ENCODE measurements around the gene SLC25A11. TPM values are rescaled to one million over a fixed set of nuclear protein-coding genes. Genes with fewer than 3 reads are reported as not detected.

SLC25A11 gene
- total RNA-seq, 1 donor from 2014 or later: 103 TPM

DNA sequence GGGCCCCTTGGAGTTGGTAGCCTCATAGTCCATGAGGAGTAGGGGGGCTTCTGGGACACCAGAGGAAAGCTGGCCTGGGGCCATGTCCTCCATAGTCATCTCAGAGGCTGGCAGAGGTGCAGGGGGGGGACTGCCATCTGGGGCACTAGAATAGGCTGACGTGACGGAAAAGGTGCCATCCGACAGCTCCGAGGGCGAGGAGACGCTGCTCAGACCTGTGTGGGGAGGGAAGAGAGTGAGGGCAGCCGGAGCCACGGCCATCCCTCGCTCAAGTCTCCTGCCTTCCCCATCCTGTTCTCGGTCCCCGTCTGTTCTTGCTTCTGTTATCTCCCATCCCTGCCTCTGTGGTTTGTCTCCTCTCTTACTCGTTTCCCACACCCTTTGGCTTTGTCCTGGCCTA lies 32.5 kb upstream of the SLC25A11 start:
- H3K4me3 Mint-ChIP-seq (ENCODE audit: low read depth): no peak overlapping the region
- H3K9me3 Mint-ChIP-seq: no peaks in the 10 kb centered on the region
- peaks cover 44% of the 10 kb centered on the region for H3K36me3 Mint-ChIP-seq (ENCODE audit: low read depth)
- intact Hi-C loops (cut with micrococcal nuclease): no loop called here
- H3K27ac Mint-ChIP-seq: no peak overlapping the region
- no peaks in the 10 kb centered on the region for H3K27me3 Mint-ChIP-seq (ENCODE audit: low read depth)
- H3K4me1 Mint-ChIP-seq (ENCODE audit: low read depth): peaks cover 28% of the 10 kb centered on the region
- no peak for DNase-seq (ENCODE audit: low spot score)

- no peak overlapping the region for H3K4me3 Mint-ChIP-seq (ENCODE audit: low read depth)
- intact Hi-C loops (cut with micrococcal nuclease): no loop called here
- peaks cover 28% of the 10 kb centered on the region for H3K4me1 Mint-ChIP-seq (ENCODE audit: low read depth)
- H3K27me3 Mint-ChIP-seq (ENCODE audit: low read depth): no peaks in the 10 kb centered on the region
- DNase-seq (ENCODE audit: low spot score): no peak
- no peak overlapping the region for H3K27ac Mint-ChIP-seq
- H3K36me3 Mint-ChIP-seq (ENCODE audit: low read depth): peaks cover 39% of the 10 kb centered on the region
- H3K9me3 Mint-ChIP-seq: no peaks in the 10 kb centered on the region
Measured at GRCh38 chr17:4971826-4972225, 32.0 kb upstream of the SLC25A11 start.

GRCh38 chr17:4970273-4970672 lies 30.4 kb upstream of the SLC25A11 start:
- Mint-ChIP-seq H3K4me1 (ENCODE audit: low read depth) (peaks cover 34% of the 10 kb centered on the region), H3K36me3 (ENCODE audit: low read depth) (peaks cover 43% of the 10 kb centered on the region), H3K4me3 (ENCODE audit: low read depth) (peak overlapping the region; percentile 6), H3K9me3 (no peaks in the 10 kb centered on the region), H3K27ac (no peak overlapping the region), H3K27me3 (ENCODE audit: low read depth) (no peaks in the 10 kb centered on the region)
- intact Hi-C loops (cut with micrococcal nuclease): no loop called here
- DNase-seq (ENCODE audit: low spot score): no peak

- H3K27ac Mint-ChIP-seq: no peak overlapping the region
- DNase-seq (ENCODE audit: low spot score): no peak
- H3K4me1 Mint-ChIP-seq (ENCODE audit: low read depth): peaks cover 35% of the 10 kb centered on the region
- no peaks in the 10 kb centered on the region for H3K9me3 Mint-ChIP-seq
- H3K36me3 Mint-ChIP-seq (ENCODE audit: low read depth): peaks cover 40% of the 10 kb centered on the region
- intact Hi-C loops (cut with micrococcal nuclease): loop anchor here (2.0 kb wide), 1 partner anchor 17 kb away; the partner anchor contains the start of gene CAMTA2
- no peak overlapping the region for H3K4me3 Mint-ChIP-seq (ENCODE audit: low read depth)
- H3K27me3 Mint-ChIP-seq (ENCODE audit: low read depth): no peaks in the 10 kb centered on the region
Measured at GRCh38 chr17:4969551-4970173, 29.8 kb upstream of the SLC25A11 start.

GRCh38 chr17:4969047-4969550 lies 29.3 kb upstream of the SLC25A11 start:
- intact Hi-C loops (cut with micrococcal nuclease): loop anchor here (2.0 kb wide), 1 partner anchor 18 kb away; the partner anchor contains the start of gene CAMTA2
- no peak overlapping the region for H3K27ac Mint-ChIP-seq
- no peaks in the 10 kb centered on the region for H3K9me3 Mint-ChIP-seq
- peaks cover 34% of the 10 kb centered on the region for H3K36me3 Mint-ChIP-seq (ENCODE audit: low read depth)
- no peak overlapping the region for H3K4me3 Mint-ChIP-seq (ENCODE audit: low read depth)
- H3K4me1 Mint-ChIP-seq (ENCODE audit: low read depth): peaks cover 35% of the 10 kb centered on the region
- DNase-seq (ENCODE audit: low spot score): peak; percentile 22
- no peaks in the 10 kb centered on the region for H3K27me3 Mint-ChIP-seq (ENCODE audit: low read depth)

DNA sequence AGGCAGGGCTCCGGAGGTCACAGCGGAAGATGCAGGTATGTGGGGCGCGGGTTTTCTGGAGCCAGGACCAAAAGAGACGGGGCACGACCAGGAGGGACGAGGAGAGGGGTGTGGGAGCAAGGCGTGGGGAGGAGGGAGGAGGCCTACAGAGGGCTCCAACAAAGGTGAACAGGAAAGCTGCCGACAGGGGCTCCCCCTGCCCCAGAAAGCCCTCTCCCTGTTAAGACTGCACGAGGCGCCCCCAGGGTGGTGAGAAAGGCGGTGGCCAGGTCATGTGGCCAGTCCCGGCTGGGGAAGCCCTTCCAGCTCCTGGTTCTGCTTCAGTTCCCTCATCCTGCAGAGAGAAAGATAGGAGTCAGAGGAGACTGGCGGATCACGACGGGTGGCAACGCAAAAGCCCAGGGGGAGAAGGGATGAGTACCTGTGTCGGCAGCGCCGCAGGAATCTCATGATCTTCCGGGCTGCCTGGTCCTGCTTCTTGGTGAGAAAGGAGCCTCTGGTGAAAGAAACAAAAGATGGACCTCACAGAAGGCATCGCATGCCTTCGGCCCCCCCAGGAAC lies 28.7 kb upstream of the SLC25A11 start:
- no peak overlapping the region for H3K4me3 Mint-ChIP-seq (ENCODE audit: low read depth)
- no peak overlapping the region for H3K27ac Mint-ChIP-seq
- intact Hi-C loops (cut with micrococcal nuclease): loop anchor here (2.0 kb wide), 1 partner anchor 18 kb away; the partner anchor contains the start of gene CAMTA2
- H3K36me3 Mint-ChIP-seq (ENCODE audit: low read depth): peaks cover 29% of the 10 kb centered on the region
- no peak for DNase-seq (ENCODE audit: low spot score)
- no peaks in the 10 kb centered on the region for H3K9me3 Mint-ChIP-seq
- peaks cover 35% of the 10 kb centered on the region for H3K4me1 Mint-ChIP-seq (ENCODE audit: low read depth)
- H3K27me3 Mint-ChIP-seq (ENCODE audit: low read depth): no peaks in the 10 kb centered on the region

- Mint-ChIP-seq H3K36me3 (ENCODE audit: low read depth) (peaks cover 26% of the 10 kb centered on the region), H3K9me3 (no peaks in the 10 kb centered on the region), H3K27me3 (ENCODE audit: low read depth) (no peaks in the 10 kb centered on the region), H3K4me3 (ENCODE audit: low read depth) (no peak within 1 kb of the TSS), H3K27ac (peak within 1 kb of the TSS; percentile 72), H3K4me1 (ENCODE audit: low read depth) (peaks cover 35% of the 10 kb centered on the region)
- DNase-seq (ENCODE audit: low spot score): peak; percentile 94
- intact Hi-C loops (cut with micrococcal nuclease): loop anchor here (1.0 to 2.0 kb wide), 4 partner anchors 19 to 59 kb away; partner anchors contain the start of genes CAMTA2, PFN1, RNF167 and SLC25A11
Measured at GRCh38 chr17:4967539-4968485, 28.0 kb upstream of the SLC25A11 start, which contains the start of gene SPAG7. Gene SPAG7 (minus strand): TSS chr17:4967817. CDS start chr17:4967804, 13 bp downstream.

DNA sequence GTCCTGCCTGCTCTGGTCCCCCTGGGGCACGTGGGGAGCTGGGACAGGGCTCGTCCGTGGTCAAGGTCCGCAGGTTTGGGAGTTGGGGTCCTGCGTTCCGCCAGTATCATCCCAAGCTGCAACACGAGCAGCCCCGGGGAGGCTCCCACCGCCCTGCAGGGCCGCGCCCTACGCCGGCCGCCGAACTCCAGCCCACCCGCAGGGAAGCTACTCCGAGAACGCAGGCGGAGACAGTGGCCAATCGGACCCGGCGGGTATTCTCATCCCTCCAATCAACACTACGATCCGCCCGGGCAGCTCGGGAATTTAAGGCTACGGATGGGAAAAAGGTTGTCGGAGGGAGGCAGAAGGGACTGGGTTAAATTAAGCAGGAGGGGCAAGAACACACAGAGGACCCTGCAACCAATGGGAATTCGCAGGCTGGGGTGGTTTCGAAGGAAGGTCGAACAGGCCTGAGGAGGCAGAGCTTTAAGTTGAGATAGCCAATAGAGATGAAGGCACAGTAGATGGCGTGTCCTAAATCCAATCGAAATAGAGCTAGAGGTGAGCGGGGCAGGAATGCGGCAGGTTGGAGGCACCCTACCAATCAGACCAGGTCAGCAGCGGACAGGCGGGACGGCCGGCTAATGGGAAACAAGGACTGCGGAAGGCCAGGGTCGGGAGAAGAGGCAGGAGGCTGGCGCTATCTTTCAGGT lies 27.1 kb upstream of the SLC25A11 start:
- no peak overlapping the region for H3K4me3 Mint-ChIP-seq (ENCODE audit: low read depth)
- peaks cover 20% of the 10 kb centered on the region for H3K36me3 Mint-ChIP-seq (ENCODE audit: low read depth)
- H3K27ac Mint-ChIP-seq: peak overlapping the region; percentile 72
- intact Hi-C loops (cut with micrococcal nuclease): loop anchor here (1.0 to 2.0 kb wide), 3 partner anchors 19 to 58 kb away; partner anchors contain the start of genes PFN1, RNF167 and SLC25A11
- H3K27me3 Mint-ChIP-seq (ENCODE audit: low read depth): no peaks in the 10 kb centered on the region
- peak; percentile 97 for DNase-seq (ENCODE audit: low spot score)
- peaks cover 35% of the 10 kb centered on the region for H3K4me1 Mint-ChIP-seq (ENCODE audit: low read depth)
- H3K9me3 Mint-ChIP-seq: no peaks in the 10 kb centered on the region

DNA sequence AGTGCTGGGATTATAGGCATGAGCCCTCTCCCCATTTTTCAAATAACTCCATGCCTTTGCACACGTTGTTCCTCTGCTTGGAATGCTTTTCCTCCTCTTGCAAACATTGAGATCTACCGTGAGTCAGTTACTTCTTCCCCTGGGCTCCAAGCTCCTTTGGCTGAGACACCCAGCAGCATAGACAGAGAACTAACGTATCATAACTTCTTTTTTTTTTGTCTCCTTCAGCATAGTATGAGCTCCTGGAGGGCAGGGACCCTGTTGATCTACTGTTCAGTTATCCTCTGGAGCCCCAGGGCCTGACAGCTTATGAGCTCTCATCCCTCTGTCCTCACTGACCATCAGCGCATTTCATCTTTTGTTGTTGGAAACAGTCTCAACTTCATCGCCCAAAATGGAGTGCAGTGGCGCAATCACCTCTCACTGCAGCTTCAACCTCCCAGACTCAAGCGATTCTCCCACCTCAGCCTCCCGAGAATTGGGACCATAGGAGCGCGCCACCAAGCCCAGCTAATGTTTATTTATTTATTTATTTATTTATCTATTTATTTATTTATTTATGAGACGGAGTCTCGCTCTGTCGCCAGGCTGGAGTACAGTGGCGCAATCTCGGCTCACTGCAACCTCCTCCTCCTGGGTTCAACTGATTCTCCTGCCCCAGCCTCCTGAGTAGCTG lies 25.6 kb upstream of the SLC25A11 start:
- peak overlapping the region; percentile 22 for H3K4me3 Mint-ChIP-seq (ENCODE audit: low read depth)

DNA sequence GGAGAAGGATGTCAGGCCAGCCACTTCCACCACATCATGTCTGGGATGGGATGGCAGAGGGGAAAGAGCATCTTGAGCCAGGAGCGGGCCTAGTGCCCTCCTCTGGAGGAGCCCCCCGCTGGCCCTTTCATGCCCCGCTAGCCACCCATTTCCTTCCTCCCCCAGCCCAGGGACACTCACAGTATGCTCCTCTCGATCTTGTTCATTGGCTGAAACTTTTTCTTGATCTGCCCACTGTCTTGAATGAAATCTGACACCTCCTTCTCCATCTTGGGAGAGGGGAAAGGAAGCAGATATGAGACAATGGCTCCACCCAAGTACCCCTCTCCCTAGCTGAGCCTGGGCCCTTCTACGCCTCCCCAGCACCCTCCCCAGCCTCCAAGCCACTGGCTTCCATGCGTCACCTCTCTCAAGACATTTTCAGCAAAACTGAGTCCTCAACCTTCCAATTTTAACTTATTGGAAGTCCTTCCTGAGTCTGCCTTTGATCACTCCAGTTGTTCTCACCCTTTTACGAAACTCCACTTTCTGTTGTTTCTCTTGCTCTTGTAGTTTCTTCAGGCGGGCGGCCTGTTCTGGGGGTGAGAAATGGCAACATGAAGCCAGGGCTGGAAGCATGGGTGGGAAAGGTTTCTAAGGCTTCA lies 20.6 kb upstream of the SLC25A11 start:
- intact Hi-C loops (cut with micrococcal nuclease): no loop called here
- no peak for DNase-seq (ENCODE audit: low spot score)
- H3K36me3 Mint-ChIP-seq (ENCODE audit: low read depth): peaks cover 44% of the 10 kb centered on the region
- H3K4me1 Mint-ChIP-seq (ENCODE audit: low read depth): peaks cover 6% of the 10 kb centered on the region
- H3K27ac Mint-ChIP-seq: peak overlapping the region; percentile 42
- H3K27me3 Mint-ChIP-seq (ENCODE audit: low read depth): no peaks in the 10 kb centered on the region
- H3K9me3 Mint-ChIP-seq: no peaks in the 10 kb centered on the region
- H3K4me3 Mint-ChIP-seq (ENCODE audit: low read depth): no peak overlapping the region

More for the DNA sequence above, 25.6 kb upstream of the SLC25A11 start:
- no peaks in the 10 kb centered on the region for H3K27me3 Mint-ChIP-seq (ENCODE audit: low read depth)
- peaks cover 27% of the 10 kb centered on the region for H3K4me1 Mint-ChIP-seq (ENCODE audit: low read depth)
- H3K9me3 Mint-ChIP-seq: no peaks in the 10 kb centered on the region
- DNase-seq (ENCODE audit: low spot score): no peak
- intact Hi-C loops (cut with micrococcal nuclease): no loop called here
- H3K36me3 Mint-ChIP-seq (ENCODE audit: low read depth): peaks cover 25% of the 10 kb centered on the region
- H3K27ac Mint-ChIP-seq: no peak overlapping the region

DNA sequence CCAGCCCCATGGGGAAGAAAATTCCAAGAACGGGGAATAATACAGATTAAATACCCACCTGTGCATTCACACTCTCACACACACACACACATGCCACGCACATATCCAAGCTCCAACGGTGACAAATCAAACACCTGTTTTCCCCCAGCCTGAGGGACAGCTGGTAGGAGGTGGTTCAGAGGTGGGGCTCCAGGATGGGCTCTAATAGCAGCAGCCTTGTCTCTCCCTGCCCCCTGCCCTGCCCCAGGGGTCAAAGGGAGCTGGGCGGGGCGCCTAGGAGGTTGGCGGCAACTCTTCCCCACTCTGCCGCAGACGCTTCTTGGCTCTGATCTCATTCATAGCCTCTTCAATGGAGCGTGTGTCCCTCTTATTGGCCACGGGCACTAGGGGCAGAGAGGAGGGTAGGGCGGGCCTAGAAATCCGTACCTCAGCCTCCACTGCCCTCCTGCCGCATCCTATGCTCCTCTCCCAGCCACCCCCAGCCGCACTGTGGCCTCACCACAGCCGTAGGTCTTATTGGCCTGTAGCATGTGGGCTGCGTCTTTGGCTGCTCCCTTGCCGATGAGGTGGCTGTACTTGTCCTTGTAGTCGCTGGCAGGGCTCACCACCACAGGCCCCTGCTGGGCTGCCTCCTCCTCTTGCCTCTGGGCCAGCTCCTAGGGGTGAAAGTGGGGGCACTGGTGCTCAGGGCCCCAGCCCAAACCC lies 19.6 kb upstream of the SLC25A11 start:
- no peaks in the 10 kb centered on the region for H3K9me3 Mint-ChIP-seq

More for the DNA sequence above, 19.6 kb upstream of the SLC25A11 start:
- Mint-ChIP-seq H3K27ac (no peak overlapping the region), H3K4me3 (ENCODE audit: low read depth) (no peak overlapping the region), H3K36me3 (ENCODE audit: low read depth) (peaks cover 40% of the 10 kb centered on the region), H3K27me3 (ENCODE audit: low read depth) (no peaks in the 10 kb centered on the region), H3K4me1 (ENCODE audit: low read depth) (peaks cover 4% of the 10 kb centered on the region)
- no peak for DNase-seq (ENCODE audit: low spot score)
- intact Hi-C loops (cut with micrococcal nuclease): no loop called here
